ENCODE measurements around the gene ATP8B3.

Gene ATP8B3

GRCh38 chr19:1836458-1837221 lies 24.6 kb upstream of the ATP8B3 start:
- ATAC-seq (ENCODE audit: insufficient read depth, low read depth) (no peak), DNase-seq (no peak)
- Histone ChIP-seq H2AFZ (ENCODE audit: low read depth, low read length) (no peak overlapping the region), H3K36me3 (ENCODE audit: insufficient read depth, low read length) (peaks cover 52% of the 10 kb centered on the region), H4K20me1 (ENCODE audit: insufficient read depth, low read length) (peaks cover 91% of the 10 kb centered on the region), H3K4me1 (ENCODE audit: insufficient read depth, low read length) (no peaks in the 10 kb centered on the region), H3K27ac (ENCODE audit: low read length) (no peak overlapping the region), H3K4me2 (ENCODE audit: insufficient read depth, low read length) (no peak overlapping the region), H3K9ac (ENCODE audit: low read depth, low read length) (no peak overlapping the region), H3K79me2 (ENCODE audit: insufficient read depth, low read length) (peaks cover 98% of the 10 kb centered on the region), H3K27me3 (ENCODE audit: insufficient read depth, low read length, poor library complexity) (no peaks in the 10 kb centered on the region), H3K4me3 (ENCODE audit: low read depth in 1 of 2, low read length in 2 of 2) (no peak overlapping the region), H3K9me3 (ENCODE audit: insufficient read depth, low read length, severe bottlenecking) (no peaks in the 10 kb centered on the region)
- TF ChIP-seq CTCF (IDR thresholded peaks at IDR 0.05; ENCODE audit: borderline replicate concordance, extremely low read depth, low read length, poor library complexity, severe bottlenecking) (no peak), EZH2 (IDR thresholded peaks at IDR 0.05; ENCODE audit: borderline replicate concordance, low read depth, low read length, severe bottlenecking) (no peak)

- Histone ChIP-seq H3K79me2 (ENCODE audit: insufficient read depth, low read length) (peaks cover 90% of the 10 kb centered on the region), H2AFZ (ENCODE audit: low read depth, low read length) (no peak overlapping the region), H3K36me3 (ENCODE audit: insufficient read depth, low read length) (peaks cover 57% of the 10 kb centered on the region), H3K27me3 (ENCODE audit: insufficient read depth, low read length, poor library complexity) (no peaks in the 10 kb centered on the region), H3K27ac (ENCODE audit: low read length) (no peak overlapping the region), H3K4me1 (ENCODE audit: insufficient read depth, low read length) (no peaks in the 10 kb centered on the region), H3K4me2 (ENCODE audit: insufficient read depth, low read length) (no peak overlapping the region), H3K4me3 (ENCODE audit: low read depth in 1 of 2, low read length in 2 of 2) (no peak overlapping the region), H4K20me1 (ENCODE audit: insufficient read depth, low read length) (peaks cover 84% of the 10 kb centered on the region), H3K9me3 (ENCODE audit: insufficient read depth, low read length, severe bottlenecking) (no peaks in the 10 kb centered on the region), H3K9ac (ENCODE audit: low read depth, low read length) (no peak overlapping the region)
- no peak for TF ChIP-seq EZH2 (IDR thresholded peaks at IDR 0.05; ENCODE audit: borderline replicate concordance, low read depth, low read length, severe bottlenecking)
- TF ChIP-seq CTCF (IDR thresholded peaks at IDR 0.05; ENCODE audit: borderline replicate concordance, extremely low read depth, low read length, poor library complexity, severe bottlenecking) = no peak
- DNase-seq (no peak), ATAC-seq (ENCODE audit: insufficient read depth, low read depth) (no peak)
Observed at GRCh38 chr19:1833540-1833939, 21.5 kb upstream of the ATP8B3 start.

- Histone ChIP-seq H3K27me3 (ENCODE audit: insufficient read depth, low read length, poor library complexity) (no peaks in the 10 kb centered on the region), H3K36me3 (ENCODE audit: insufficient read depth, low read length) (peaks cover 60% of the 10 kb centered on the region), H3K27ac (ENCODE audit: low read length) (no peak overlapping the region), H3K9me3 (ENCODE audit: insufficient read depth, low read length, severe bottlenecking) (no peaks in the 10 kb centered on the region), H3K4me3 (ENCODE audit: low read depth in 1 of 2, low read length in 2 of 2) (no peak overlapping the region), H4K20me1 (ENCODE audit: insufficient read depth, low read length) (peaks cover 77% of the 10 kb centered on the region), H3K4me2 (ENCODE audit: insufficient read depth, low read length) (no peak overlapping the region), H3K9ac (ENCODE audit: low read depth, low read length) (no peak overlapping the region), H3K79me2 (ENCODE audit: insufficient read depth, low read length) (peaks cover 78% of the 10 kb centered on the region), H3K4me1 (ENCODE audit: insufficient read depth, low read length) (no peaks in the 10 kb centered on the region), H2AFZ (ENCODE audit: low read depth, low read length) (no peak overlapping the region)
- ATAC-seq (ENCODE audit: insufficient read depth, low read depth) (no peak), DNase-seq (no peak)
- TF ChIP-seq EZH2 (IDR thresholded peaks at IDR 0.05; ENCODE audit: borderline replicate concordance, low read depth, low read length, severe bottlenecking) (no peak), CTCF (IDR thresholded peaks at IDR 0.05; ENCODE audit: borderline replicate concordance, extremely low read depth, low read length, poor library complexity, severe bottlenecking) (no peak)
Observed at GRCh38 chr19:1832046-1832663, 20.1 kb upstream of the ATP8B3 start.

Data from DND-41 (cell line).